GM11168 (cell line): ENCODE data around the gene BRSK2.

Source experiments
- in situ Hi-C: fragments of 300-500 bp; cut with MboI; formaldehyde crosslinking; loops from one replicate; pipeline ENCODE4 v1.12.0; 2022; ENCODE audit warnings: low sequenced_read_pairs; ENCODE audit not compliant: unreplicated experiment

Gene BRSK2

GRCh38 chr11:1460986-1461825 lies 71.5 kb downstream of the BRSK2 start:
- in situ Hi-C loops, result no loop called here

DNA sequence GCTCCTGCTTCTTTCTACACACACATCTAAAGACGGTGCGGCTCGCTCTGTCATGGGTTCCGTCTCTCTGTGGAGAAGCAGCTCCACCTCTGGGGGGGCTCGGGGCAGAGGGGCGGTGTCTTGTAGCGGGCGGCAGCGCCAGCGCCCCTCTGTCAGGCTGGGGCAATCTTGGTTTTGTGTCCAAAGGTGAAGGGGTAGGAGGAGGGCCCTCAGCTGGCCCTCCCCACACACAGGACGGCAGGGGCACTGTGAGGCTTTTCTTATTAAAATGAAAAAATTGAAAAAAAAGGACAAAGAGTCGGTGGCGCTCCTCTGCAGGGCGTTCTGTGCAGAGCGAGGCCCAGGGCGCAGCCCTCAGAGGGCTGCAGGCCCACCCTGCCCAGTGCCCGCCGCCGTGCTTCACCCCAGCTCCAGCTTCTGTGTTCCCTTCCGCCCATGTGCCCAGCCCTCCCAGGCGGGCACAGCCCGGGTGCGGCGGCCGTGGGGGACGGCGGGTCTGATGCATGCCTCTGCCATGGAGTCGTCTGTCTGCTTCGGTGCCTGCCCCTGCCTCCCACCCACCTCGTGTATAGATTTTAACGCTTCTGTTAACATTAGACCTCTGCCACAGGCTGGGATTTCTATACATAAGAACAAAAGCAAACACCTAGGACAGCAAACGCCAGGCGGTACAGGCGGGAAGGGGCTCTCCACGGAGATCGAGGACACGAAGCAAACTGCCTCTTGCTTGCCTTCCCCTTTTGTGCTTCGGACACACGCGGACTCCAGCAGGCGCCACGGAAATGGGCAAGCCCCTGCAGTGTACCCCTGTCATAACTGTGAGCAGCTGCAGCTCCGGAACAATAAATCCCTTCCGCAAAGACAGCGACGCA lies 72.3 kb downstream of the BRSK2 start:
- in situ Hi-C loops, result no loop called here

- in situ Hi-C loops, result no loop called here
These were observed 72.9 kb downstream of the BRSK2 start for GRCh38 chr11:1462698-1462975.

DNA sequence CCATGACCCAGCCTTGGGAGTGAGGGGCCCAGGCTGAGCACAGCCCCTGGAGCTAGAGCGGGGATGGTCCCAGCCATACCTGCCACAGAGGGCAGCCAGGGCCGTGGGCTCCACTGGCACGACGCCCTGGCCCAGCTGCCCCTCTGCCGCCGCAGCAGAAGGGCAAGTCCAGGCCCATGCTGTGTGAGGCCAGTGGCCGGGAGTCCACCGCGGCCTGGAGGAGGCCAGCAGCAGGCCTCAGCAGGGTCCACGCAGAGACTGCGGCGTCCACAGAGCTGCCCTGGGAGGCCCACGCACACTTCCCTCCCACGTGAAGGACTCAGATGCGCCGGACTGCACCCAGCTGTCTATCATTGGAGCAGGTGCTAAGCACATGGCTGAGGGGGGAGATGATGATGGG lies 73.3 kb downstream of the BRSK2 start:
- in situ Hi-C loops, result no loop called here

GRCh38 chr11:1466784-1467183 lies 77.0 kb downstream of the BRSK2 start:
- in situ Hi-C loops, result no loop called here

DNA sequence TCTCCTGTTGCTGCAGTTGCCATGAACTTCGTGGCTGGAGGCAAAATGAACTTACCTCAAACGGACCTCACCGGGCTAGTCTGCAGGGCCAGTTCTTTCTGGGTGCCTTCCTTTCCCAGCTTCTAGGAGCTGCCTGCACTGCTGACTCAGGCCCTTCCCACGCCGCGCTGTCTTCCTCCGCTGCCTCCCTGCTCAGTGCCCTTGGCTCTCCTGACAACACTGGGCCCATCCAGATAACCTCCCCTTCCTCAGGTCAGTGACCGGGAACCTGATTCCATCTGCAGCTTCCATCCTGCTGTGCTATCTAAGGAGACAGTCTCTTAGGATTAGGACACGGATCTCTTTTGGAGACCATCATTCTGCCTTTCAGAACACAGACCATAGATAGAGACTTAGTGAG lies 77.5 kb downstream of the BRSK2 start:
- in situ Hi-C loops, result no loop called here

- in situ Hi-C loops, result no loop called here
These were observed 78.3 kb downstream of the BRSK2 start for GRCh38 chr11:1468002-1468401.

DNA sequence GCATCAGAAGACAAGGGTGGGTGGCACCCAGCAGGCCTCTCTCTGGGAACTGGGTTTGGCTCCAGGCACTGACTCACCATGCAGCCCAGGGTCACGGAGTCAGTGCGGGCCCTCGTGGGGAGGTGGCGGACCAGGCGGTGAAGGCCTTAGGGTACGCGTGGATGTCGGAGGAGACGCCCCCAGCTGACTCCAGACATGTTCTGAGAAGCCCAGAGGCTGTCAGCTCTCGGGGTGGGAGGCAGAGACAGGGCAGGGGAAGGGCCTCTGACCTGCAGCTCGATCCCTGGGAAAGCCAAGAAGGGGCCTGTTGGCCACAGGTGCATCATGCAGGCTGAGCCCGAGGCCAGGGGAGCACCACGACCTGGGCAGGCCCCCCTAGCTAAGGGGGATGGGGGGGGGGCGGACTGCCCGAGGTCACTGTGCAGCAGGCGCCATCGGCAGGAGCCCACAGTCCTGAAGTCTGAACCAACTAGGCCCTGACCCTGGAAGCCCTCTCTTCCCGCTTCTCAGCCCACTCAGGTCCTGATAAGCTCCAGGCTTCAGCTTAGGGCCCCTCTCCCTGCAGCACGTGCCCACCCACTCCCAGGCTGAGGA lies 78.8 kb downstream of the BRSK2 start:
- in situ Hi-C loops, result no loop called here

DNA sequence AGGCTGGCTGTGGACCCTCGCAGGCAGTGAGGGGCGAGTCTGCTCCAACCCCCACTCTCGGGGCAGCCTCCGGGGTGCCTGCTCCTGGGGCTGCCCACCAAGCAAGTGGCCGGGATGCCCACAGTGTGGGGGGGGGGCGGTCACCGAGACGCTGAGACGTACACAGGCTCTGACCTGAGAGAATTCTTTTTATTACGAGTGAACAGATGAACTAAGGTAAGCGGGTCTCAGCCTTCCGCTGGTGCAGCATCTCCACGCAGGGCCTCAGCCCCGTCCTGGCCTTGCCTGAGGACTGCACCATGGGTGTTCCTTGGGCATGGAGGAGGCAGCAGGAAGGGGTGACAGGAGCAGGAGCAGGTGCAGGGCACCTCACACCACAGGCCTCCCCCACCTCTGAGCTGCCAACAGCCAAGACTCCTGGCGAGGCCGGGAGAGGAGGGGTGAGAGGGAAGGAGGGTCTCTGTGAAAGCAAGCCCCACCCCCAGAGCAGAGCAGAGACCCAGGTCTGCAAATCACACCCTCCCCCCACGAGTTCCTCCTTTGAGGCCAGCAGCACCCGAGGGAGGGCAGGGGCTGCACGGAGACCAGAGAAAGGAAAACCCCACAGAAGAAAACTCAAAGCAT lies 79.7 kb downstream of the BRSK2 start:
- in situ Hi-C loops, result no loop called here

GRCh38 chr11:1469911-1470680 lies 80.4 kb downstream of the BRSK2 start:
- in situ Hi-C loops, result no loop called here

- in situ Hi-C loops, result no loop called here
These were observed 81.2 kb downstream of the BRSK2 start for GRCh38 chr11:1470681-1471611.

DNA sequence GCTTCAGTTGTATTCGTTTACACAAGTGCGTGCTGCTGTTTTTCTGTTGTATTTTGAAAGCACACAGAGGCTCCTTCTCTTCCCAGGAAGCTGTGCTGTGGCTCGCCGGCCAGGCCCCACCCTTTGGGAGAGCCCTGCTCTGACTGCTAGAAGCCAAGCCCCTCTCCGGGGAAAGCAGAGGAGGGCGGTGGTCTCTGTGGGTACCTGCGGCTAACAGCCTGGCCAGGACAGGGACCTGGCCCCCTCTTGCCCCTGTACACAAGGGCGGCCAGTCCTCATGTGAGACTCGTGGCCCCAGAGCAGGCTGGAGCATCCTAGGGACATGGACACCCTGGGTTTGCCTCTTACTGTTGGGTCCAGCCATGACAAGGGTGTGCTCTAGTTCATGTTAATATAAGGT lies 82.0 kb downstream of the BRSK2 start:
- in situ Hi-C loops, result no loop called here

GRCh38 chr11:1472180-1473005 lies 82.7 kb downstream of the BRSK2 start:
- in situ Hi-C loops, result no loop called here

DNA sequence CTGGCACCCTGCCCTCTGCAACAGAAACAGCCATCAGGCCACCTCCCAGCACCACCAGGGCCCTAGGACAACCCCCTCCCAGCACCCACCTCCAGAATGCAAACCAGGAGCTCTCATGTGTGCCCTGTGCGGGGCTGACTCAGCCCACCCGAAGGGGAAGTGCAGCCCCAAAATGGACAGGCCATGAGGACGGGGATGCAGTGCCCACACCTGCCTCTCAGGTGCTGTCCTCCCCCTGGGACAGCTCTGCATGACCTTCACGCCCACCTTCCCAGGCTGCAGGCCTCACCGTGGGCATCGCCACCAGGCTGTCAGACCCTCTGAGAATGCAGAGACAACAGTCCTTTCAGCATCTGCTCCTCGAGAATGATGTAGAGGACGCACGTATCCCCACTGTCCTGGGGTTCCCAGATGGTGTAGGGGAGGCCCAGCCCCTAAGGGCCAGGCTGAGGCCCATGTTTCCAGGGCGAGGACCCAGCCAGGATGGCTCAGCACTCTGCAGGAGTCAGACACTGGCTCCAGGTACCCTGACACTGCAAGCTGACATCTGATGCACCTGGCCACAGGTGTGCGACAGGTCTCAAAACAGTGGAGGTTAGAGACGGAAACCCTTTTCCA lies 83.4 kb downstream of the BRSK2 start:
- in situ Hi-C loops, result no loop called here

- in situ Hi-C loops, result no loop called here
These were observed 84.1 kb downstream of the BRSK2 start for GRCh38 chr11:1473786-1474185.

DNA sequence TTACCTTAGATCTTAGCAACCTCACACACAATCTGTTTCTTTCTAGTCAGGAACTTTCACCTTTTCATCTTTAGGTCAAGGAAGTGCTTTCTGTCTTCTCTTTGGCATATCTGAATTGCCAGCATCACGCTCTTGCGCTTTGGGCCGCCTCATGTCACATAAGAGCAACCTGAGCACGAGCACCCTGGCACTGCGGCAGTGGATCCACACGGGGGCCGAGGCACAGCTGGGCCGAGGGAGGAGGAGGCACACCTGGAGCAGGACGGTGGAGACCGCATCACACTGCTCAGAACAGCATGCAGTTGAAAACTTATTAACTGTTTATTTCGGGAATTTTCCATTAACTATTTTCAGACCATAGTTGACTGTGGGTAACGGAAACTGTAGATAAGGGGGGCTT lies 86.1 kb downstream of the BRSK2 start:
- in situ Hi-C loops, result no loop called here

DNA sequence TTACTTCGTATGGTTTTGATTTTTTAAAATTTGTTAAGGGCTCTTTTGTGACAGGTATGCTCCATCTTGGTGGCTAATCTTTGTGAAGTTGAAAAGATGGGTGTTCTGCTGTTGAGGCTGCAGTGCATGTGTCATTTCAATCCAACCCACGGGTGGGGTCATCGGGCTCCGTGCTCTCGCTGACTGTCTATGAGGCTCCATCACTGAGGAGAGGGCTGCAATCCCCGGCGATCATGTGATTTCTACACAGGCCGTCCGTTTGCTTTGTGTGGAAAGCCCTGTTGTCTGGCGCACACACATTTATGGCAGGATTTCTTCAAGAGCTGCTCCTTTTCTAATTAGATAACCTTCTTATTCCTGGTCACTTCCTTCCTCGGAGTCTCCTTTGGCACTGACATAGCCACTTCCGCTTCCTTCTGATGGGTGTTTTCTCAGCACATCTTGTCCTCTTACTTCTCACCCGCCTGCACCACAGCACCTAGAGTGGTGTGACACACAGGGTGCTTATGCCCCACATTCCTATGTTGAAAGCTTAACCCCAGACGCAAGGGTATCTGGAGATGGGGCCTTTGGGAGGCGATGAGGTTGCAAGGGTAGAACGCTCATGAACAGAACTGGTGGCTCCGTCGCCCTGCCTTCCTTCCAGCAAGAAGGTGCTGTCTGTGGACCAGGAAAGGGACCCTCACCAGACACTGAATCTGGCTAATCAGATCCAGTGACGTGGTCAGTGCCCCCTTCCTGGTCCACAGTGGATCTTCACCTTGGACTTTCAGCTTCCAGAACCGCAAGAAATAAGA lies 87.4 kb downstream of the BRSK2 start:
- in situ Hi-C loops, result no loop called here
